NB4 (cell line): ENCODE data around the gene PTPRK.

ENCODE experiments used
- POLR2A ChIP-seq: IDR thresholded peaks from 2 replicates; pipeline ENCODE4 v1.6.1; 2011; ENCODE audit warnings: mild to moderate bottlenecking; ENCODE audit not compliant: insufficient read length; ENCODE audit errors: extremely low read depth
- TF ChIP-seq, protein P1 (sequence below): IDR thresholded peaks from one replicate; pipeline ENCODE4 v1.5.1; 2012; ENCODE audit warnings: low read depth, low read length
- TF ChIP-seq, protein P2 (sequence below): IDR thresholded peaks from 2 replicates; pipeline ENCODE4 v1.6.1; 2011; ENCODE audit warnings: low read depth, low read length

DNA sequence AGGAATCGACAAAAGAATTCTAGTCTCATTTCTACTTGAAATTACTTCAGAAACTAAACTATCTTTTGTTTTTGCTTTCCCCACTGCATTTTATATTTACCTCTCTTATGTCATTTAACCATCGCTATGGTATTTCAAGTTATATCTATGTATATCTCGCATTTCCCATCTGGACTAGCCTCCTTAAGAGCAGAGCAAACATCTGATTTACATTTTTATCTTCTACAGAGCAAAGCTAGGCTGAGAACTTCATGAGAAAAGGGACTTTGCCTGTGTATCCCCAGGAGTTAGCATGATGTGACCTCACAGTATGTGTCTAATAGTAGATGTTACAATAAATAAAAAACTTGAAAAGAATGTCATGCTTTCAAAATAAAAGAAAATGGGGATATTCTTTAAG, 201.2 kb downstream of the PTPRK start:
- TF ChIP-seq, protein P1, sequence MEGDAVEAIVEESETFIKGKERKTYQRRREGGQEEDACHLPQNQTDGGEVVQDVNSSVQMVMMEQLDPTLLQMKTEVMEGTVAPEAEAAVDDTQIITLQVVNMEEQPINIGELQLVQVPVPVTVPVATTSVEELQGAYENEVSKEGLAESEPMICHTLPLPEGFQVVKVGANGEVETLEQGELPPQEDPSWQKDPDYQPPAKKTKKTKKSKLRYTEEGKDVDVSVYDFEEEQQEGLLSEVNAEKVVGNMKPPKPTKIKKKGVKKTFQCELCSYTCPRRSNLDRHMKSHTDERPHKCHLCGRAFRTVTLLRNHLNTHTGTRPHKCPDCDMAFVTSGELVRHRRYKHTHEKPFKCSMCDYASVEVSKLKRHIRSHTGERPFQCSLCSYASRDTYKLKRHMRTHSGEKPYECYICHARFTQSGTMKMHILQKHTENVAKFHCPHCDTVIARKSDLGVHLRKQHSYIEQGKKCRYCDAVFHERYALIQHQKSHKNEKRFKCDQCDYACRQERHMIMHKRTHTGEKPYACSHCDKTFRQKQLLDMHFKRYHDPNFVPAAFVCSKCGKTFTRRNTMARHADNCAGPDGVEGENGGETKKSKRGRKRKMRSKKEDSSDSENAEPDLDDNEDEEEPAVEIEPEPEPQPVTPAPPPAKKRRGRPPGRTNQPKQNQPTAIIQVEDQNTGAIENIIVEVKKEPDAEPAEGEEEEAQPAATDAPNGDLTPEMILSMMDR = no peak
- no peak for TF ChIP-seq POLR2A
- TF ChIP-seq, protein P2, sequence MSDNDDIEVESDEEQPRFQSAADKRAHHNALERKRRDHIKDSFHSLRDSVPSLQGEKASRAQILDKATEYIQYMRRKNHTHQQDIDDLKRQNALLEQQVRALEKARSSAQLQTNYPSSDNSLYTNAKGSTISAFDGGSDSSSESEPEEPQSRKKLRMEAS = no peak
